ENCODE data around the gene F10.

F10 gene

GRCh38 chr13:113086991-113087922 is 35.3 kb upstream of the F10 start:
- DNase-seq (ENCODE audit: low read depth): no peak

DNA sequence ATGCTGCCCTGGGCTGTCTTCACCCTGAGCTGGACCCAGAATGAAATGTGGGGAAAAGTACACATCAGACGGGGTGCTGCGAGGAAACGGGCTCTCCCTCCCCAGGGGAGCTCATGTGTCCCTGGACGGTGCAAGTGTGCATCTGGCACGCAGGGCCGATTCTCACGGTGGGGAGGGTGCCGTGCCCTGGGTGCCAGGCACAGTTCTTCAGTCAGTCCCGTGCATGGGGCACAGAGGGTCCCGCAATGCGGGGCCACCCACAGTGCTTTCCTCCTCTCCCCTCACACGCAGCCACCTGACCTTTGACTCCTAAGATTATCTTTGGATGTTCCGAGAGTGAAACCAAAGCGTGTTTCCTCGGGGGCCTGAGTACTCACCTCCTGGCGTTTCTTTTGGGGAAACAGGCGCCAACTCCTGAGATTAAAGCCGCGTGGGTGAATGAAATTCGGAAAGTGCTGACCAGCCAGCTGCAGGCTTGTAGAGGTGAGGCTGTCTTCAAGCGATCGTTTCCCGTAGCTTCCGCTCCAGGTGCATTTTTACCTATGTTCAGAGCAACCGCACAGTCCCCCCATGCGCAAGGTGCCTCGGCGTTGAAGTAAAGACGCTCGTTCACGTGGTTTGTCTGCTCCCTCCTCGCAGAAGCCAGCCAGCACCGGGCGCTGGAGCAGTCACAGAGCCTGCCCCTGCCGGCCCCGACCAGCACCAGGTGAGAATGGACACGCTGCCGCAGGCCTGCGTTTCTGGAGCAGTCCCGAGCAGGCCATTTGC is 34.5 kb upstream of the F10 start:
- no peak for DNase-seq (ENCODE audit: low read depth)

DNA sequence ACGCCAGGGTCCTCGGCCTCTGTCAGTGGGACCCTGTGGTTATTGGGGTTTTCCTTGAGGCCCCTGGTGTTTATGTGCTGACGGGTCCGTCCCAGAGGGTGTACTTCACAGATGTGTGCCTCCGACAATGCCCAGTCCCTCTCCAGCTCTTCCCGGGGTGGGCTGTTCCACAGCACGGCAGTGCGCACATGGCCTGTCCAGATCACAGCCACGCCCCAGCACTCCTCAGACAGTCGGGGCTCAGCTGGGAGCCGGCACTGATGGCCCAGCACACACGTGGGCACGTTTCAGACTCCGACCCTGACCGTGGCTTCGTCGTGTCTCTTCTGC is 33.9 kb upstream of the F10 start:
- no peak for DNase-seq (ENCODE audit: low read depth)

DNA sequence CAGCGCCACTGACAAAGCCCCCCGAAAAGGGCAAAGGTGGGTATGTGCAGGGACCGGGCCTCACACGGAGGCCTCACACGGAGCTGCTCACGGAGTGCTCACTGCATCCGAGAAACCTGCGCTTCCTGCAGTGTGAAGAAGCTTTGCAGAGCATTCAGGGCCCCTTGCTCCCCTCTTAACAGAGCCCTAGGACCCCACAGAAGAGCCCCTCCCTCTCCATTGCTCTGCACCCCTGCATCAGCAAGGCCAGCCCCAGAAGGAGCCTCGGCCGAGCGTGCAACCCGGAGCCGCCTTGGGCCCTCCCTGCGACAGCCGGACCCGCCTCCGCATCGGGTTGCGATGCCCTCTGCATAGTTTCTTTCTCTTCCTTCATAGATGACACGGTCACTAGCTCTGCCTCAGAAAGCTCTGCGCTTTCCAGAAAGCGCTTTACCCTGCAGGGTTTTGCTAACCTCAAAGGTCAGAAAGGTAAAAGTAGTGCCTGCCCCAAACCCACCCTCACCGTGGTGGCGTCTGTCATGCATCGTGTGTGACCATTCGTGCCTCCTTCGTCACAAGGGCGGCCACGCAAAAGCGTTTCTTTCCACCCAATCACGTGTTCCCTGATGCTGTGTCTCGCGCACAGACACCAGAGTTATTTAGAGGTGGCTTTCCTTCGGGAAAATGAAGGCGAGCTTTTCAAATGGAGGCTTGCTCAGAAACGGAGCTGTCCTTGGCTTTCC is 32.7 kb upstream of the F10 start:
- no peak for DNase-seq (ENCODE audit: low read depth)

DNA sequence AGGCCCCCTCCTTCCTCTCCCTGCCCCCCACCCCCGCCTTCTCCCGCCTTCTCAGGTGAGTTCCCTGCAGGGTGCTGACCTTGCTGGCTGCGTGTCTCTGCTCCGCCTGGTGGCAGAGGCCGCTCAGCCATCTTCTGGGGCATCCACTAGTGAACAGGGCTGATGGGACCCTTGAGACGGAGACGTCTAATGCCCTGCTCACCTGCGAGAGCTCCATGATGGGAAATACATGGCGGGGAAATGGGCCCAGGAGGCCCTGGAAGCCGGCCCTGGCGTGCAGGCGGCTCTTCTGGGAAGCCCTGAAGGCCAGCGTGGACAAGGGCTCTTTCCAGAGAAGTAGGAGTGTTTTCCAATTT is 32.2 kb upstream of the F10 start:
- no peak for DNase-seq (ENCODE audit: low read depth)

GRCh38 chr13:113090806-113091205 is 31.8 kb upstream of the F10 start:
- no peak for DNase-seq (ENCODE audit: low read depth)

DNA sequence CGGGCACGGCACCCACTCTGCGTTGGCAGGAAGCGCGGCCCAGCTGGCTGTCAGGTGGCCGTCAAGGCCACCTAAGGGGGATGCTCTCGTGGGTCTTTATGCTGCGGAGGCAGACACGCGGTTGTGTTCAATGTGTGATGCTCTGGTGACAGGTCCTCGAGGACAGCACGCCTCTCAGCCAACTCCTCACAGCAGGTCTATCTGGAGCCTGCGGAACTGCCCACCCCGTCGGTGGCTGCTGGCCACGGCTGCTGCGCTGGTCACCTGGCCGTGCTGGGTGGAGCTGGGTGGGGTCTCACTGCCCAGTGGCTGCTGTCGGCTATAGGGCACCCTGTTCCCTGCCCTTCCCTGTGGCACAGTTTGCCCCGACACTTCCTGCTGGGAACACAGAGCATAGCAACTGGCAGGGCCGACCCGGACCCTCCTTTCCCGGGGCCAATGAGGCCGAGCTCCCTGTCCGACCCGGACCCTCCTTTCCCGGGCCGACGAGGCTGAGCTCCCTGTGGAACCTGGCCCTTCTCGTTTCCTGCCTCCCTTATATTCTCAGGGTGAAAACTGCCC is 31.3 kb upstream of the F10 start:
- no peak for DNase-seq (ENCODE audit: low read depth)

DNA sequence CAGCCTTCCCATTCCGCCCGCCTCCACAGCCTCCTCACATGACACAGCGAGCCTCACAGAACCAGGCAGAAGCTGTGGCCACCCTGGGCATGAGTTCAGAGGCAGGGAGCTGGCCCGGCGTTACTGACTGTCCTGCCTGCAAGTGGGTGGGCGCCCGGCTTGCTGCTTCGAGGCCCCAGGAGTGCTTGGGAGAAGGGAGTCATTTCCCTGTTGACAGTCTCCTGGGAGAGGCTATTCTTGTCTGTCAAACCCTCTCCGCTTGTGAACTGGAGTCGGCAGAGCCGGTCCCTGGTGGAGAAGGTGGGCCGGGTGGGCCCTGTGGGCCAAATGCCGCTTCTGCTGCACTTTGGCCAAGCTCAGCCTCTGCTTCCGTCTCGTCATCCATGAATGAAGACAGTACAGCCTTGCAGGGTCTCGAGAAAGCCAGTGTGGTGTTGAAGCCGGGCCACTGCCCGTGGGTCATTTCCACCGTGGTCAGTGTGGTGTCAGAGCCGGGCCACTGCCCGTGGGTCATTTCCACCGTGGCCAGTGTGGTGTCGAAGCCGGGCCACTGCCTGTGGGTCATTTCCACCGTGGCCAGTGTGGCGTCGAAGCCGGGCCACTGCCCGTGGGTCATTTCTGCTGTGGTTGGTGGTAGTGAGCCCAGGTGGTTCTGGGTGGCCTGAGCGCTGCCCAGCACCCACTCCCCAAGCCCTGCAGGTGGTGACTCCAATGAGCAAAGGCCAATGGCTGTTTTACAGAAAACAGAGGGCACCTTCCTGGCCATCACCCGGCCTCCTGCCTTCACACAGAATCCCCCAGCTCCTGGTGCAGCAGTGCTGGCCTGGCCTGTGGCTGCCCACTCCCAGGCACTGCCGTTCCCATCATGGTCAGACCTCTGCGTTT is 30.5 kb upstream of the F10 start:
- DNase-seq (ENCODE audit: low read depth): no peak

GRCh38 chr13:113092776-113093579 is 29.6 kb upstream of the F10 start:
- no peak for DNase-seq (ENCODE audit: low read depth)

- DNase-seq (ENCODE audit: low read depth): no peak
These were observed 28.8 kb upstream of the F10 start for GRCh38 chr13:113093580-113094409.

- DNase-seq (ENCODE audit: low read depth): no peak
These were observed 28.2 kb upstream of the F10 start for GRCh38 chr13:113094410-113094800.

- DNase-seq (ENCODE audit: low read depth): no peak
These were observed 27.2 kb upstream of the F10 start for GRCh38 chr13:113095146-113096051.

DNA sequence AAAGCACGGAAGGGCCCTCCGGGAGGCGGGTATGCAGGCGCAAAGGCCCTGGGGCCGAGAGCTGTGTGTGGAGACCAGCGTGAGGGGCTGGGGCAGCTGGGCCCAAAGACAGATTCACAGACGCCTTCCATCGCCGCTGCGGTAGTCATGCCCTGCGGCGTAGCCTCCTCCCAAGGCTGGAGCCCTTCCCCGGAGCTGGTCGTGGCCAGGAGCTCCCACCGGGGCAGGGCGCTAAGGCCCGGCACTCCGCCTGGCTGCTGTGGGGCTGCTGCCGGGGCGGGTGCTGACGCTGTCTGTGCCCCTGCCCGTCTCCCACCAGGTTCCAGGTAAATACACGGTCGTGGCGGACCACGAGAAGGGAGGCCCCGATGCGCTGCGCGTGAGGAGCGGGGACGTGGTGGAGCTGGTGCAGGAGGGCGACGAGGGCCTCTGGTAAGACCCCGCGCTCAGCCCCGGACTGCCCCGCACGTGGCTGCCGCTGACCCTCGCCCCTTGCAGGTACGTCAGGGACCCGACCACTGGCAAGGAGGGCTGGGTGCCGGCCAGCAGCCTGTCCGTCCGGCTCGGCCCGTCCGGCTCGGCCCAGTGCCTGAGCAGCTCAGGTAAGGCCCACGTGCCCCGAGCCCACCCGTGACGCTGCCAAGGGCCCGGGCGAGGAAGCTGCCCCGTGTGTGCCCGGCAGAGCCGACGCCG is 26.4 kb upstream of the F10 start:
- no peak for DNase-seq (ENCODE audit: low read depth)

- DNase-seq (ENCODE audit: low read depth): no peak
These were observed 25.8 kb upstream of the F10 start for GRCh38 chr13:113096745-113097305.

- DNase-seq (ENCODE audit: low read depth): no peak
These were observed 24.9 kb upstream of the F10 start for GRCh38 chr13:113097651-113098050.

DNA sequence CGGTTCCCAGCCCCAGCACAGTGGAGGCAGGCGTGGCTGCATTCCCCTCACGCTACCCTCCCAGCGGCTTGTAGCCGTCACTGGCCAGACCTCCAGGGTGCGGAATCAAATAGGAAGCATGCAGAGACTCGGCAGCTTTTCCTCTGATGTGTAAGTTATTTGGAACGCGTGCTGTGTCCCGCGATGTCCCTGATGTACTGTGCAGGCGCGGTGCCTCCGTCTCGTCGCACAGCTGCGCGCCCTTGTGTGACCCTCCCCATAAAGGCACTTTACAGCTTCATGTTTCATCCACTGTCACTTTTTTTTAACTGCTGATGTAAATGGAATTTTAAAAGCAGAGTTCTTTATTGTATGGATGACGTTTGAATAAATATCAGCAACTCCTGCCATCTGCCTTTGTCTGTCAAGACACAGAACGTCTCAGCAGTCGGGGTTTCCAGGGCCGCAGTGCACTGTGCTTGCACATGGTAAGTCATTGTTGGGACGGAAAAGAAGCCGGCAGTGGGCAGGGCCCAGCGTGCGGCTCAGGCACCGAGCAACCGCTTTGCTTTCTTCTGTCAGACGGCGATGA is 24.4 kb upstream of the F10 start:
- DNase-seq (ENCODE audit: low read depth): no peak

GRCh38 chr13:113099142-113099541 is 23.5 kb upstream of the F10 start:
- DNase-seq (ENCODE audit: low read depth): no peak
